PFSK-1 (cell line): ENCODE results near the gene CADM2.

Experiments used
- FOXP2 ChIP-seq: optimal IDR thresholded peaks from 2 replicates; pipeline ENCODE3; 2011; ENCODE audit warnings: borderline replicate concordance, control low read depth, inconsistent platforms; ENCODE audit not compliant: insufficient read depth; ENCODE audit errors: extremely low read length, extremely low read depth
- POLR2AphosphoS5 ChIP-seq: IDR thresholded peaks from 2 replicates; pipeline ENCODE4 v1.6.1; 2012; ENCODE audit warnings: low read depth, mild to moderate bottlenecking, control low read depth, low read length, moderate library complexity
- REST ChIP-seq, 2 experiments: IDR thresholded peaks; 2 replicates each; pipeline versions ENCODE4 v1.6.1 to v1.8.0; 2011 to 2012; ENCODE audit warnings: low read depth in 2 of 2, low read length in 2 of 2, control low read depth in 1 of 2, inconsistent platforms in 1 of 2, mild to moderate bottlenecking in 1 of 2, moderate library complexity in 1 of 2; ENCODE audit not compliant: insufficient read depth in 1 of 2
- SIN3A ChIP-seq: IDR thresholded peaks from 2 replicates; pipeline ENCODE4 v1.6.1; 2012; ENCODE audit warnings: mild to moderate bottlenecking, low read length, moderate library complexity, borderline replicate concordance; ENCODE audit not compliant: insufficient read depth
- TAF1 ChIP-seq: IDR thresholded peaks from 2 replicates; pipeline ENCODE4 v1.6.1; 2012; ENCODE audit warnings: low read length, control low read depth, borderline replicate concordance; ENCODE audit not compliant: insufficient read depth

- TF ChIP-seq REST (IDR thresholded peaks at IDR 0.05; ENCODE audit: insufficient read depth in 1 of 2, low read depth in 2 of 2, low read length in 2 of 2) (no peak), POLR2AphosphoS5 (no peak), TAF1 (no peak), SIN3A (no peak), FOXP2 (no peak)
Measured at GRCh38 chr3:85535517-85535916, 576.7 kb downstream of the CADM2 start.
